NT2/D1 (cell line): ENCODE measurements around the gene WIF1.

Experiments used
- DNase-seq: peaks from one replicate; pipeline ENCODE4 v3.0.0-alpha.2; 2011; ENCODE audit warnings: low read depth, low spot score
- H3K27me3 ChIP-seq: 2 replicates; pipeline ENCODE4 v1.6.0; 2011; ENCODE audit warnings: mild to moderate bottlenecking; ENCODE audit not compliant: insufficient read length, insufficient read depth
- H3K36me3 ChIP-seq: 2 replicates; pipeline ENCODE4 v1.6.1; 2011; ENCODE audit warnings: mild to moderate bottlenecking, low read length, mixed read lengths; ENCODE audit not compliant: insufficient read depth, insufficient read length
- H3K4me1 ChIP-seq: 2 replicates; pipeline ENCODE4 v1.5.1; 2011; ENCODE audit not compliant: insufficient read depth, insufficient read length
- H3K4me3 ChIP-seq: 2 replicates; pipeline ENCODE4 v1.5.1; 2011; ENCODE audit warnings: low read depth; ENCODE audit not compliant: insufficient read length
- H3K9ac ChIP-seq: 2 replicates; pipeline ENCODE4 v1.6.0; 2011; ENCODE audit warnings: low read depth; ENCODE audit not compliant: insufficient read length
- H3K9me3 ChIP-seq: 2 replicates; pipeline ENCODE4 v1.5.1; 2011; ENCODE audit warnings: mild to moderate bottlenecking, low read length; ENCODE audit not compliant: insufficient read depth
- SUZ12 ChIP-seq: IDR thresholded peaks from 2 replicates; pipeline ENCODE4 v1.6.1; 2011; ENCODE audit not compliant: insufficient read length, insufficient read depth; ENCODE audit errors: extremely low read depth
- YY1 ChIP-seq: IDR thresholded peaks from 2 replicates; pipeline ENCODE4 v1.6.1; 2011; ENCODE audit not compliant: insufficient read length, insufficient read depth
- ZNF274 ChIP-seq: IDR thresholded peaks from 2 replicates; pipeline ENCODE4 v1.6.1; 2011; ENCODE audit warnings: mild to moderate bottlenecking, low read depth, low read length

The WIF1 gene

DNA sequence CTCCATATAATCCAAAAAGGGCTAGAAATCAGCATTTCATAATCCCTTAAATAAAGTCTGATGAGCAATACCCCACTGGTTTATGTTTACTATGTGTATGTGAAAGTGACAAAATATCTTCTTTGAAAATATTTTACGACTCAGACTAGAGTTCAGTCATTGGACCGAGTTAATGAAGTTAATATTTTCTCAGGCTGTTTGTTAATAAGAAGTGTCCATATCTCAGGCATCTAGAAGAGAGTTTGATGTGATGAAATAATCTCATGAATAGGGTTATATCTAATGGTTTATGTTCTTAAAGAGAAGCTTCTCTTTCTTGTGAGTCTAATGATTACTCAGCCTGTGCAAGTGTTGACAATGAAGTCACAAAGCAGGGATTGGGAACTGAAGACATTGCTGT, 51.8 kb downstream of the WIF1 start:
- H3K4me3 ChIP-seq, result no peak overlapping the region
- TF ChIP-seq SUZ12 (no peak), ZNF274 (no peak), YY1 (no peak)
- H3K9ac ChIP-seq, result no peak overlapping the region
- H3K36me3 ChIP-seq, result no peaks in the 10 kb centered on the region
- no peak for DNase-seq
- no peaks in the 10 kb centered on the region for H3K4me1 ChIP-seq
- H3K9me3 ChIP-seq, result no peaks in the 10 kb centered on the region
- no peaks in the 10 kb centered on the region for H3K27me3 ChIP-seq

DNA sequence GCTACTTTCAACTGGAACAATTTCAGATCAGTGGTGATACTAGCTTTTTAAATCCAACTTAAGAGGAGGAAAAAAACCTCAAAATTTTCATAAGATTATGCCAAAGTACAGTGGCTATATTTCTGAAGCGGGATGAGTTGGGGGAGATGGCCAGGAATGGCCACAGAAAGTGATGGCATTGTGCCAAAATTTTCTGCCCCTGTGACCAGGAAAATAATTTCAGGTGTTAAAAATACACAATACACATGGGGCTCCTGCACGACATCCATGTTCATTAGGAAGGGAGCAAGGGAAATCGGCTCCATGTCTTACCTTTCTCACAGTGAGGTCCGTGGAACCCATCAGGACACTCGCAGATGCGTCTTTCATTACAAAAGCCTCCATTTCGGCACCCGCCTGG, 53.7 kb downstream of the WIF1 start:
- Histone ChIP-seq H3K9ac (no peak overlapping the region), H3K27me3 (no peaks in the 10 kb centered on the region), H3K9me3 (no peaks in the 10 kb centered on the region), H3K4me3 (no peak overlapping the region), H3K36me3 (no peaks in the 10 kb centered on the region), H3K4me1 (no peaks in the 10 kb centered on the region)
- DNase-seq, result no peak
- TF ChIP-seq SUZ12 (no peak), ZNF274 (no peak), YY1 (no peak)

DNA sequence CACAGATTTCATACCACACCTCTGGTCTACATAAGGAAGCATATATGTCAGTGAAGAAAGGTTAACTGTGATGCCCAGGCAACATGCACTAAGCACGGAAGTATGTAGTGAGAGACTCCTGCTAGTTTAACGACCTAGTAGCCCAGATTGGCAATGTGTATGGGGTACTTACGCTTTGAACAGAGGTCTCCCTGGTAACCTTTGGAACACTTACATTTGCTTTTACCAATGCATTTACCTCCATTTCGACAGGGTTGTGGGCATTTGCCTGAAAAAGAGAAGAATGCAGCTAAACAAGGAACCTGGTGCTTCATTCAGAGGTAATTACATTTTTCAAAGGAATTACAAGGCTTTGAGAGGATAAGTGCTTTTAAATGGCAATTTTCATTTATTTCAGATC, 65.2 kb downstream of the WIF1 start:
- peaks cover 3% of the 10 kb centered on the region for H3K4me1 ChIP-seq
- H3K9me3 ChIP-seq, result peaks cover 3% of the 10 kb centered on the region; the same call in 1 of the 2 replicates
- no peak overlapping the region for H3K4me3 ChIP-seq
- H3K27me3 ChIP-seq, result no peaks in the 10 kb centered on the region
- TF ChIP-seq SUZ12, result no peak
- TF ChIP-seq YY1, result no peak
- no peak for TF ChIP-seq ZNF274
- no peak overlapping the region for H3K9ac ChIP-seq
- no peaks in the 10 kb centered on the region for H3K36me3 ChIP-seq
- DNase-seq, result peak; percentile 62

GRCh38 chr12:65051218-65051617, 69.9 kb downstream of the WIF1 start:
- Histone ChIP-seq H3K4me3 (no peak overlapping the region), H3K4me1 (peaks cover 3% of the 10 kb centered on the region), H3K9me3 (peaks cover 3% of the 10 kb centered on the region; the same call in 1 of the 2 replicates), H3K36me3 (no peaks in the 10 kb centered on the region), H3K9ac (no peak overlapping the region), H3K27me3 (no peaks in the 10 kb centered on the region)
- DNase-seq, result no peak
- TF ChIP-seq SUZ12 (no peak), YY1 (no peak), ZNF274 (no peak)

- Histone ChIP-seq H3K36me3 (no peaks in the 10 kb centered on the region), H3K4me1 (no peaks in the 10 kb centered on the region), H3K27me3 (no peaks in the 10 kb centered on the region), H3K9ac (no peak overlapping the region), H3K9me3 (no peaks in the 10 kb centered on the region), H3K4me3 (no peak overlapping the region)
- no peak for TF ChIP-seq YY1
- TF ChIP-seq SUZ12, result no peak
- DNase-seq, result no peak
These were observed 75.8 kb downstream of the WIF1 start for GRCh38 chr12:65045269-65045668.

GRCh38 chr12:65039301-65039700, 81.8 kb downstream of the WIF1 start:
- H3K9me3 ChIP-seq, result peaks cover 15% of the 10 kb centered on the region
- H3K4me3 ChIP-seq, result no peak overlapping the region
- no peak overlapping the region for H3K9ac ChIP-seq
- no peaks in the 10 kb centered on the region for H3K27me3 ChIP-seq
- no peaks in the 10 kb centered on the region for H3K36me3 ChIP-seq
- no peak for DNase-seq
- TF ChIP-seq SUZ12 (no peak), YY1 (no peak), ZNF274 (no peak)
- H3K4me1 ChIP-seq, result no peaks in the 10 kb centered on the region

GRCh38 chr12:65025136-65025535, 96.0 kb downstream of the WIF1 start:
- no peak for DNase-seq
- TF ChIP-seq SUZ12 (no peak), ZNF274 (no peak), YY1 (no peak)
- H3K36me3 ChIP-seq, result no peaks in the 10 kb centered on the region
- no peaks in the 10 kb centered on the region for H3K4me1 ChIP-seq
- no peak overlapping the region for H3K9ac ChIP-seq
- no peaks in the 10 kb centered on the region for H3K9me3 ChIP-seq
- no peak overlapping the region for H3K4me3 ChIP-seq
- H3K27me3 ChIP-seq, result no peaks in the 10 kb centered on the region

DNA sequence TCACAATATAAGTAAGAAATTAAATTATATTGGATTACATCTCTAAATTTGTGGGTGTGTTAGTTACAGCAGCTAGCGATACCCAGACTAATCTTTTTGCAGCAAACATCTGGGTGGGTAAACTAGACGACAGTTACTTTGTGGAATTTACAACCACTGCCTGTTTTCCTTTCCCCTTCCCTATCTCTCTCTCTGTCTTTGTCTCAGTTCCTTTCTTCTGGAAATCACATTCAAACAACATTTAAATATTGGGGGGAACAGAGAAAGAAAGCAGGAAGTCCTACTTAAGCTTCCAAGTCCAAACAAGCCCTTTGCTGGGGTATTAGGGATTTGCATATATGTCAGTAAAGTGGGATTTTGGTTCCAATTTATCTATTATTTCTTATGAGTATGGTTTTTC, 97.6 kb downstream of the WIF1 start:
- no peaks in the 10 kb centered on the region for H3K36me3 ChIP-seq
- no peak for TF ChIP-seq YY1
- TF ChIP-seq SUZ12, result no peak
- no peak for TF ChIP-seq ZNF274
- H3K9ac ChIP-seq, result no peak overlapping the region
- no peaks in the 10 kb centered on the region for H3K4me1 ChIP-seq
- no peak overlapping the region for H3K4me3 ChIP-seq
- H3K27me3 ChIP-seq, result no peaks in the 10 kb centered on the region
- peak; percentile 16 for DNase-seq
- H3K9me3 ChIP-seq, result no peaks in the 10 kb centered on the region
